Raji (cell line): ENCODE measurements around the gene SEZ6L2.

Source experiments
- POLR2A ChIP-seq: IDR thresholded peaks from 2 replicates; pipeline ENCODE4 v1.6.1; 2011; ENCODE audit warnings: low read depth, low read length, control low read depth; ENCODE audit not compliant: insufficient read depth

Gene SEZ6L2

GRCh38 chr16:29915590-29916247, 16.4 kb upstream of the SEZ6L2 start:
- TF ChIP-seq POLR2A = no peak

DNA sequence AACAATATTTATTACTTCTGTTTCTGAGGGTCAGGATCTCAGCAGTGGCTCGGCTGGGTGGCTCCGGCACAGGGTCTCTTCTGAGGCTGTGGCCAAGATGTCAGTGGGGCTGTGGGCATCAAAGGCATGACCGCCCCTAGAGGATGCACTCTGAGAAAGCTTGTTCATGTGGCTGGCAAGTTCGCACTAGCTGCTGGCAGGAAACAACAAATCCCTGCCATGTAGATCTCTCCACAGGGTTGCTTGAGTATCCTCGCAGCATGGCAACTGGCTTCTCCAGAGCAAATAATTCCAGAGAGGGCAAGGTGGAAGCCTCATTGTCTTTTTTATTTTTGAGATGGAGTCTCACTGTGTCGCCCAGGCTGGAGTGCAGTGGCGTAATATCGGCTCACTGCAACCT, 14.2 kb upstream of the SEZ6L2 start:
- no peak for TF ChIP-seq POLR2A

- no peak for TF ChIP-seq POLR2A
These were observed 12.7 kb upstream of the SEZ6L2 start for GRCh38 chr16:29912087-29912486.

GRCh38 chr16:29911676-29912010, 12.3 kb upstream of the SEZ6L2 start:
- no peak for TF ChIP-seq POLR2A

GRCh38 chr16:29910819-29911675, 11.7 kb upstream of the SEZ6L2 start:
- no peak for TF ChIP-seq POLR2A

DNA sequence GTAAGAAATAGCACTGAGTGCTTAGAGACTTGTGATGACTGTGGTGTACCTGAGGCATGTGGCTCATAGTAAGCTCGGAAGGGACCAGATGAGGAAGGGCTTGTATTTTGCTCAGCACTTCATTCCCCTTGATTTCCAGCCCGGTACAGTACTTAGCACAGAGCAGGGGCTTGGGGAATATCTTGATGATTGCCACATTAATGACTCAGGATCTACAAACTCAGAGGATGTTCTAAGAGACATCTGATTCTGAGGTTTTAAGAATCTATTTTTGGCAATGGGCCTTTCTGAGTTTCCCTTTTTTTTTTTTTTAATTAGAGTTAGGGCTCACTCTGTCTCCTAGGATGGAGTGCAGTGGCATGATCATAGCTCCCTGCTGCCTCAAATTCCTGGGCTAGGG, 10.0 kb upstream of the SEZ6L2 start:
- TF ChIP-seq POLR2A = no peak

DNA sequence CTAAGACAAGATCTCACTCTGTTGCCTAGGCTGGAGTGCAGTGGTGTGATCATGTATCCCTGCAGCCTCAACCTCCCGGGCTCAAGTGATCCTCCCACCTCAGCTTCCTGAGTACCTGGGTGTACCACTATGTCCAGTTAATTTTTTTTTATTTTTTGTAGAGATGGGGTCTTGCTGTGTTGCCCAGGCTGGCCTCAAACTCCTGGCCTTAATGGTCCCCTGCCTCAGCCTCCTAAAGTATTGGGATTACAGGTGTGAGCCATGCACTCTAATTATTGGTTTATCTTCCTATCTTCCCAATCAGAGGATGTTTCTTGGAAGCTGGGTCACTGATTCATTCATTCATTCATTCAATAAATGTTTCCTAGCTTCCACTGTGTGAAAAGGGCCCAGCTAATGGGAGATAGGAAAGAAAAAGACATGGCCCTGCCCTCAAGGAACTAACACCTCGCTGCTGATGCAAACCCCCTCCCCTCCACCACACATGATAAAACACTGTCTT, 9.4 kb upstream of the SEZ6L2 start:
- no peak for TF ChIP-seq POLR2A

- no peak for TF ChIP-seq POLR2A
These were observed 8.6 kb upstream of the SEZ6L2 start for GRCh38 chr16:29907973-29908372.

- TF ChIP-seq POLR2A = no peak
These were observed 7.3 kb upstream of the SEZ6L2 start for GRCh38 chr16:29906520-29907244.

- TF ChIP-seq POLR2A = no peak
These were observed 6.3 kb upstream of the SEZ6L2 start for GRCh38 chr16:29905668-29906067.

DNA sequence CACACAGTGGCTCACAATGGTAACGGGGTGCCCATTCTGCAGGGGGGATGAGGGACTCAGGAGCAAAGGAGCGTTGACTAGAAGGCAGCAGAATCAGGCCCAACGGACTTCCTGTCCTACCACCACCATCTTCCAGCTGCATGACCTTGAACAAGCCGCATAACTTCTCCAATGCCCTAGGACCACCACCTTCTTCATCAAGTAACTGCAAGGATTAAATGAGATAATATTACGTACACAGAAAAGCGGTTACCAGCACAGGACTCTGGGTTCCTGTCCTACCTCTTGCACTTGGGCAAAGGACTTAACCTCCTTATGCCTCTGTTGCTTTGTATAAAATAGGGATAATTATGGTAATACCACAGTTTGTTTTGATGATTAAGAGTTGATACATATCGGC, 5.6 kb upstream of the SEZ6L2 start:
- TF ChIP-seq POLR2A = no peak

- TF ChIP-seq POLR2A = no peak
These were observed 4.2 kb upstream of the SEZ6L2 start for GRCh38 chr16:29903590-29903989.

- TF ChIP-seq POLR2A = no peak
These were observed 2.2 kb upstream of the SEZ6L2 start for GRCh38 chr16:29901607-29901945.

DNA sequence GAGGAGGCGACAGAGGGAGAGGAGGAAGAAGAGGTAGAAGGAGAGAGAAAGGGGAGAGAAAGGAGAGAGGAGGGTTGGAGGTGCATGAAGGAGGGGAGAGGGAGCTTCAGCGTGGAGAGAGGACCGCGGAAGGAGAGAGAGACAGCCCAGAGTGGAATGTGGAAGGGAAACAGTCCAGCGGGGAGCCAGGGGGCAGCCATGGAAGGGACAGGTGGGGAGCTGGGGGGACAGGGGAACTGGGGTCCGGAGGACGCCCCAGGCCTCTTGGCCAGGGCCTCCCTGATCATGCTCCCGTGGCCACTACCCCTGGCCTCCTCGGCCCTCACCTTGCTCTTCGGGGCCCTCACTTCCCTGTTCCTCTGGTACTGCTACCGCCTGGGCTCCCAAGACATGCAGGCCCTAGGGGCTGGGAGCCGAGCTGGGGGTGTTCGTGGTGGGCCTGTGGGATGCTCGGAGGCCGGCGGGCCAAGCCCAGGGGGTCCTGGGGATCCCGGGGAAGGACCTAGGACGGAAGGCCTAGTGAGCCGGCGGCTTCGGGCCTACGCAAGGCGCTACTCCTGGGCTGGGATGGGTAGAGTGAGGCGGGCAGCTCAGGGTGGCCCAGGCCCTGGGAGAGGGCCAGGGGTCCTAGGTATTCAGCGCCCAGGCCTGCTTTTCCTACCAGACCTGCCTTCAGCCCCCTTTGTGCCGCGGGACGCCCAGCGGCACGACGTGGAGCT, 1.7 kb upstream of the SEZ6L2 start:
- TF ChIP-seq POLR2A = no peak
